Inflammatory macrophage (primary cell): ENCODE data around the gene ADAM29.
"Not testable (repeated sequence)": the region's sequence is repeated elsewhere in the genome, so short reads cannot be mapped to it uniquely, and the experiment has no call there.

Experiments
- DNase-seq, 2 donors: peaks; one replicate each; pipeline ENCODE4 v3.0.0-alpha.2; 2020 to 2022
- total RNA-seq, 18 experiments: gene quantifications; one replicate each; lab custom pipeline; 2026; ENCODE audit warnings: mixed read lengths in 6 of 18, inconsistent platforms in 2 of 18; lab: John Stamatoyannopoulos, UW

The ADAM29 gene
- total RNA-seq = 0 to 0.13 (median 0) reads per million in 18 experiments

- no peak for DNase-seq
These were observed at the start of gene ADAM29 for GRCh38 chr4:174918058-174918457. ADAM29 (plus strand) TSS chr4:174918358; CDS start chr4:174975526, 57,168 bp downstream.

- DNase-seq = no peak
These were observed 48.8 kb upstream of the ADAM29 start for GRCh38 chr4:174869339-174869738.

- no peak for DNase-seq
These were observed 47.8 kb upstream of the ADAM29 start for GRCh38 chr4:174870311-174870710.

- no peak for DNase-seq
These were observed 46.8 kb upstream of the ADAM29 start for GRCh38 chr4:174871407-174871806.

- DNase-seq = not testable (repeated sequence)
These were observed 45.0 kb upstream of the ADAM29 start for GRCh38 chr4:174873146-174873545.

GRCh38 chr4:174873931-174874330, 44.2 kb upstream of the ADAM29 start:
- no peak for DNase-seq

GRCh38 chr4:174874898-174875297, 43.3 kb upstream of the ADAM29 start:
- DNase-seq = no peak

- no peak for DNase-seq
These were observed 38.2 kb upstream of the ADAM29 start for GRCh38 chr4:174880001-174880400.

- no peak for DNase-seq
These were observed 35.7 kb upstream of the ADAM29 start for GRCh38 chr4:174882317-174882992.

GRCh38 chr4:174907508-174907907, 10.7 kb upstream of the ADAM29 start:
- no peak for DNase-seq

- no peak for DNase-seq
These were observed 7.9 kb upstream of the ADAM29 start for GRCh38 chr4:174910271-174910670.

GRCh38 chr4:174912919-174913543, 5.1 kb upstream of the ADAM29 start:
- no peak for DNase-seq

GRCh38 chr4:174919886-174920423, 1.8 kb downstream of the ADAM29 start:
- DNase-seq = no peak

- no peak for DNase-seq
These were observed 8.8 kb downstream of the ADAM29 start for GRCh38 chr4:174926958-174927357.

- no peak for DNase-seq
These were observed 10.0 kb downstream of the ADAM29 start for GRCh38 chr4:174928174-174928573.

GRCh38 chr4:174928575-174929253, 10.6 kb downstream of the ADAM29 start:
- no peak for DNase-seq

- DNase-seq = no peak
These were observed 11.2 kb downstream of the ADAM29 start for GRCh38 chr4:174929346-174929745.

GRCh38 chr4:174930895-174931294, 12.7 kb downstream of the ADAM29 start:
- DNase-seq = no peak

GRCh38 chr4:174933083-174933482, 14.9 kb downstream of the ADAM29 start:
- no peak for DNase-seq

- no peak for DNase-seq
These were observed 16.2 kb downstream of the ADAM29 start for GRCh38 chr4:174934360-174934759.

- no peak for DNase-seq
These were observed 17.4 kb downstream of the ADAM29 start for GRCh38 chr4:174935607-174936006.

GRCh38 chr4:174940002-174940401, 21.8 kb downstream of the ADAM29 start:
- DNase-seq = no peak

GRCh38 chr4:174946246-174946645, 28.1 kb downstream of the ADAM29 start:
- DNase-seq = no peak

- DNase-seq = no peak
These were observed 30.7 kb downstream of the ADAM29 start for GRCh38 chr4:174948826-174949225.
